Skin of body (tissue), 2 donors: Measurements from ENCODE around the gene DKC1. TPM values are rescaled to one million over a fixed set of nuclear protein-coding genes. Genes with fewer than 3 reads are reported as not detected.

Experiments used
- DNase-seq: peaks from one replicate; lab custom pipeline; 2025; lab: John Stamatoyannopoulos, UW
- total RNA-seq: library from RNA; depleted of rRNA; stranded (reverse); fragments of >200 nt; gene quantifications from one replicate; pipeline ENCODE4 v1.2.3, GENCODE V29; 2014

DKC1 gene
- total RNA-seq = 27.2 TPM

GRCh38 chrX:154762537-154763296, at the start of gene DKC1:
TSS of gene DKC1 (plus strand) at chrX:154762864. CDS start at chrX:154762966, 102 bp downstream.
- DNase-seq = peak; percentile 94

GRCh38 chrX:154714925-154715324, 47.7 kb upstream of the DKC1 start:
- DNase-seq = peak; percentile 42

- no peak for DNase-seq
These were observed 46.8 kb upstream of the DKC1 start for GRCh38 chrX:154715825-154716224.

GRCh38 chrX:154717824-154718223, 44.8 kb upstream of the DKC1 start:
- no peak for DNase-seq

- DNase-seq = no peak
These were observed 44.0 kb upstream of the DKC1 start for GRCh38 chrX:154718616-154719015.

- DNase-seq = no peak
These were observed 43.5 kb upstream of the DKC1 start for GRCh38 chrX:154719132-154719675.

GRCh38 chrX:154720067-154720466, 42.6 kb upstream of the DKC1 start:
- DNase-seq = no peak

- DNase-seq = no peak
These were observed 41.5 kb upstream of the DKC1 start for GRCh38 chrX:154721155-154721554.

- DNase-seq = no peak
These were observed 37.5 kb upstream of the DKC1 start for GRCh38 chrX:154724993-154725756.

GRCh38 chrX:154727418-154727817, 35.2 kb upstream of the DKC1 start:
- no peak for DNase-seq

GRCh38 chrX:154727871-154728270, 34.8 kb upstream of the DKC1 start:
- DNase-seq = peak; percentile 26

- DNase-seq = no peak
These were observed 34.1 kb upstream of the DKC1 start for GRCh38 chrX:154728431-154729190.

- no peak for DNase-seq
These were observed 33.2 kb upstream of the DKC1 start for GRCh38 chrX:154729439-154729838.

GRCh38 chrX:154730253-154730891, 32.3 kb upstream of the DKC1 start:
- peak; percentile 28 for DNase-seq

- DNase-seq = no peak
These were observed 31.5 kb upstream of the DKC1 start for GRCh38 chrX:154731184-154731583.

- DNase-seq = no peak
These were observed 30.8 kb upstream of the DKC1 start for GRCh38 chrX:154731881-154732280.

- no peak for DNase-seq
These were observed 30.1 kb upstream of the DKC1 start for GRCh38 chrX:154732421-154733065.

- DNase-seq = no peak
These were observed 29.6 kb upstream of the DKC1 start for GRCh38 chrX:154733066-154733425.

- no peak for DNase-seq
These were observed 28.4 kb upstream of the DKC1 start for GRCh38 chrX:154734061-154734781.
